ENCODE data around the gene GSK3B.

GSK3B gene

DNA sequence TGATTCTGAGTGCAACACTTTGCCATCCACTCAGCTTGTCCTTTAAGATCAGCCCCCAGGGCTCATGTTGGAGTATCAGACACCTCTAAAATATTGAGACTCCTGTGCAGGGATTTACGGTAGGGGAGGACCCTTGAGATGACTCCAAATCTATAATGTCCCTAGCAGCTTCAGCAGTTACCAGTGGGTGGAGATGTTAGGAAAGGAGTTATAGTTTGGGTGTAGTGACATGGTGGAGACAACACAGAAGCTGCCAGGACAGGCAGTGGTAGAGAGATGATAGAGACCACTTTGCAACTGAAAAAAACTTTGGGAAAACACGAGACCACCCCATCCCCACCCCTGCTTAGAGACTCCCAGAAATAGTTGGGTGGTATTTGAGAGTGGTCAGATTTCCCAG, 43.3 kb upstream of the GSK3B start:
- Histone ChIP-seq H3K27ac (no peak overlapping the region), H3K9me3 (ENCODE audit: severe bottlenecking) (no peaks in the 10 kb centered on the region), H3K27me3 (ENCODE audit: insufficient read depth, low read depth, severe bottlenecking) (no peaks in the 10 kb centered on the region), H3K4me3 (ENCODE audit: low read depth, low read length) (no peak overlapping the region), H3K36me3 (no peaks in the 10 kb centered on the region)
- no peak for DNase-seq
- TF ChIP-seq, protein P1, sequence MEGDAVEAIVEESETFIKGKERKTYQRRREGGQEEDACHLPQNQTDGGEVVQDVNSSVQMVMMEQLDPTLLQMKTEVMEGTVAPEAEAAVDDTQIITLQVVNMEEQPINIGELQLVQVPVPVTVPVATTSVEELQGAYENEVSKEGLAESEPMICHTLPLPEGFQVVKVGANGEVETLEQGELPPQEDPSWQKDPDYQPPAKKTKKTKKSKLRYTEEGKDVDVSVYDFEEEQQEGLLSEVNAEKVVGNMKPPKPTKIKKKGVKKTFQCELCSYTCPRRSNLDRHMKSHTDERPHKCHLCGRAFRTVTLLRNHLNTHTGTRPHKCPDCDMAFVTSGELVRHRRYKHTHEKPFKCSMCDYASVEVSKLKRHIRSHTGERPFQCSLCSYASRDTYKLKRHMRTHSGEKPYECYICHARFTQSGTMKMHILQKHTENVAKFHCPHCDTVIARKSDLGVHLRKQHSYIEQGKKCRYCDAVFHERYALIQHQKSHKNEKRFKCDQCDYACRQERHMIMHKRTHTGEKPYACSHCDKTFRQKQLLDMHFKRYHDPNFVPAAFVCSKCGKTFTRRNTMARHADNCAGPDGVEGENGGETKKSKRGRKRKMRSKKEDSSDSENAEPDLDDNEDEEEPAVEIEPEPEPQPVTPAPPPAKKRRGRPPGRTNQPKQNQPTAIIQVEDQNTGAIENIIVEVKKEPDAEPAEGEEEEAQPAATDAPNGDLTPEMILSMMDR (IDR thresholded peaks at IDR 0.05; ENCODE audit: low read depth, low read length): no peak

DNA sequence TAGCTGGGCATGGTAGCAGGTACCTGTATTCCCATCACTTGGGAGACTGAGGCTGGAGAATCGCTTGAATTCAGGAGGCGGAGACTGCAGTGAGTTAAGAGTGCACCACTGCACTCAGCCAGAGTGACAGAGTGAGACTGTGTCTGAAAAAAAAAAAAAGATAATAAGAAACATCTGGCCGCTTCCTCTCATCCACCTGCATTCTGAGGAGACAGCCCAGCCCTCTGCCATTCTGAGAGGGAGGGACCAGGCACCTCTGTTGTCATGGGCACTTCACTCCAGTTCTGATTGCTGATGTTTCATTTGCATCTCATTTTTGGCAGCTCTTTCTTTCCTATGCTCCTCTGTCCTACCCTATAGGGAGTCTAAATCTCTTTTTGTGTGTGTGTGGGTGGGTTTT, 36.4 kb upstream of the GSK3B start:
- DNase-seq: no peak
- H3K27ac ChIP-seq: no peak overlapping the region
- H3K9me3 ChIP-seq (ENCODE audit: severe bottlenecking): no peaks in the 10 kb centered on the region
- TF ChIP-seq, protein P1 (IDR thresholded peaks at IDR 0.05; ENCODE audit: low read depth, low read length): no peak
- H3K36me3 ChIP-seq: no peaks in the 10 kb centered on the region
- H3K4me3 ChIP-seq (ENCODE audit: low read depth, low read length): no peak overlapping the region
- H3K27me3 ChIP-seq (ENCODE audit: insufficient read depth, low read depth, severe bottlenecking): no peaks in the 10 kb centered on the region

DNA sequence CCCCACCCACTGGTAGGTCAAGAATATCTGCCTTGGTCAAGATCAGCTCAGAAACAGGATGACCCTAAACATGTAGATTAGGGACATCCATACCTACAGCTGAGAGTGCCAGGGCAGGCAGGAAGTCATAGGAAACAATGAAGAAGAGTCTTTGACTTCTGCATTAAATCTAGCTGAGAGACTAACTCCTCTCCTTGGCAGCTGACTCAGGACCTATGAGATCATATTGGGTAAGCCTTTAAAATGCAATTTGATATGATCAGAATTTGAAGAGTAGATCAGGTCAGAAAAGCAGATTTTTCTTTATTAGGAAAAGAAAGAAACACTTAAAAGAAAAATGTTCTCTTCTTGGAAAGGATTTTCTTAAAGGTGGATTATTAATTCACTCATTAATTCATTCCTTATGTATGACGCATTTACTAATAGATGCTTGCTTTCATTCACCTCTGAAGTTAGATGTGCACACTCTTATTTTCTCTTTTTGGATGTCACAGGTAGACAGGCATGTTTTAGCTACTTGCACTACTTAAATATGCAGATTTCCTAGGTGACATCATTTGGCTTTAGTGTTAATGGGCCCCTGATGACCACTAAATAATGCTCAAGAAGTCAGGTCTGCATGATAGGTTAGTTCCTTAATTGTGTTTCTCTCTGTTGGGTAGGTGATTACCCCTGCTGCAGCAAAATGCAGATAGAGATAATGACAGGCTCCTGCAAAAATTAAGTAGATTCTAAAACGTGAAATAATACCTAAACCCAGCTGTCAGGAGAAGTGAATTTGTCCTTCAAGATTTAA, 35.7 kb upstream of the GSK3B start:
- H3K27ac ChIP-seq: no peak overlapping the region
- TF ChIP-seq, protein P1 (IDR thresholded peaks at IDR 0.05; ENCODE audit: low read depth, low read length): no peak
- H3K36me3 ChIP-seq: no peaks in the 10 kb centered on the region
- no peak for DNase-seq
- no peaks in the 10 kb centered on the region for H3K9me3 ChIP-seq (ENCODE audit: severe bottlenecking)
- no peaks in the 10 kb centered on the region for H3K27me3 ChIP-seq (ENCODE audit: insufficient read depth, low read depth, severe bottlenecking)
- no peak overlapping the region for H3K4me3 ChIP-seq (ENCODE audit: low read depth, low read length)

DNA sequence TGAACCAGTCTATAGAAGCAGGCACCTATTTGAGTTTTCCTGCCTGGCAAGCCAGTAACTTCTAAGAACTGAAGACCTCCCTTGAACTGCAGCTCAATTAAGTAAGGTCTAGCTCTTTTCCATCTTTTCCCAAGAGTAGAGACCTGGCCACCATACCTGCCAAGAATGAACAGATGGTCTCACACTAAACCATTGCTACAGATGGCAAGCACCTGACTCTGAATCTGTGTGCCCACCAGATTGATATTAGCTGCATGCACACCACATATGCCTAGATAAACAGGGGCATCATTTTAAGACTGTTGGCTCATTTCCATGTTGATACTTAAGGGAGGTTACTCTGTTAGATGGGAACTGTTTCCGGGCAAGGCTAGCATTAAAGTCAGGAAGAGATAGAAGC, 34.8 kb upstream of the GSK3B start:
- TF ChIP-seq, protein P1 (IDR thresholded peaks at IDR 0.05; ENCODE audit: low read depth, low read length): no peak
- no peak for DNase-seq
- H3K27me3 ChIP-seq (ENCODE audit: insufficient read depth, low read depth, severe bottlenecking): no peaks in the 10 kb centered on the region
- H3K36me3 ChIP-seq: no peaks in the 10 kb centered on the region
- no peak overlapping the region for H3K27ac ChIP-seq
- no peak overlapping the region for H3K4me3 ChIP-seq (ENCODE audit: low read depth, low read length)
- no peaks in the 10 kb centered on the region for H3K9me3 ChIP-seq (ENCODE audit: severe bottlenecking)

DNA sequence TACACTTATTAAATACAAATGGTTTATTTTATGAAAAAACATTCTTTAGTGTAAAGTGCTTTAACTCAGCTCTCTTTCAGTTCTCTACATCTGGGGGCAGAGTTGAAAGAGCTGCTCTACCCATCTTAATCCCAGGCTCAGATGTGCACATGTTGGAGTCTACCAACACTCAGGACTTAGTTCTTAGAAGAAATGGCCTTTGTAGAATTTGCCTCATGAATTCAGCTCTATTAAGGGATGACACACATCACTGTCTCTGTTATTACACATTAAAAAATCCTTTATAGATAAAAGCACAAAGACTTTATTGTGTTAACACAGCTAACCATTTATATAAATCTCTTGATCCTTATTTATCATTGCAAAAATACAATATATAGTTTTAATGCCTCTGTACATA, 31.7 kb upstream of the GSK3B start:
- Histone ChIP-seq H3K27me3 (ENCODE audit: insufficient read depth, low read depth, severe bottlenecking) (no peaks in the 10 kb centered on the region), H3K27ac (no peak overlapping the region), H3K4me3 (ENCODE audit: low read depth, low read length) (no peak overlapping the region), H3K9me3 (ENCODE audit: severe bottlenecking) (no peaks in the 10 kb centered on the region), H3K36me3 (no peaks in the 10 kb centered on the region)
- DNase-seq: no peak
- TF ChIP-seq, protein P1 (IDR thresholded peaks at IDR 0.05; ENCODE audit: low read depth, low read length): no peak

Data from WERI-Rb-1 (cell line).